ENCODE results near the gene RASSF6. TPM values are rescaled to one million over a fixed set of nuclear protein-coding genes. Genes with fewer than 3 reads are reported as not detected.
"Not testable (repeated sequence)": the region's sequence is repeated elsewhere in the genome, so short reads cannot be mapped to it uniquely, and the experiment has no call there.

The RASSF6 gene
- polyA plus RNA-seq, 6 donors from 2014 or later: 0.52 to 2.1 TPM; not detected in 4

DNA sequence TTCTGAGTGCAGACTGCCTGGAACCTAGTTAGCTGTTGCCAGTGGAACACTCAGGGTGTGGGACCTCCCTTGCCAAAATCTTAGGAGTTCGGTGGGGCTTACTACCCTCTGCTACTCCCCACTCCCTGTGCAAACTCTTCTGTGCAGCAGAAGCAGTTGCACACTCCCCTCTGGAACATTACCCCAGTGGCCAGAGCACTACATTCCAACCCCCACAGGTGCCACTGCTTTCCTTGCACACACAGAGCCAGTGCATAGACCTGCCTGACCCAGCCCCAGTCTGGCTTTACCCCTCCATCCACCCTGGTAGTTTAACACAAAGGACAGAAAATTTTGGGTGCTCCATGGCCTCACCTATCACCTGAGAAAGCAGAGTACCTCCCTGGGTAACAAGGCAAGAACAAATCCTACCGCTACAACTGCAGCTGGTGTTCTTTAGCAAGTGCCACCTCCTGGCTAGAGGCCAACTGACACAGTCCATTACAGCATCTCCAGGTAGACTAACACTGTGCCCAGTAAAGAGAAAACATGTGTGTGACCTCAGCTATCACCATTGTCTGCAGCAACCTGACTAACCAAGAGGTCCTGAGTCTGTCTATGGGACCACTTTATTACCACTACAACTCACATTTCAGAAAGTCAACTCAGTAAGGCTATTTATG, 11.5 kb upstream of the RASSF6 start:
- no peak for DNase-seq
- H3K36me3 Mint-ChIP-seq: peaks cover 0 to 6% of the 10 kb centered on the region in 2 donors
- ATAC-seq (ENCODE audit: low read depth in 2 of 2): no peak
- no peak overlapping the region for H3K4me3 Mint-ChIP-seq
- H3K4me1 Mint-ChIP-seq: no peaks in the 10 kb centered on the region
- peaks cover 9 to 17% (median 12%) of the 10 kb centered on the region in 3 donors for H3K27me3 Mint-ChIP-seq
- no peak overlapping the region for H3K27ac Mint-ChIP-seq
- peaks cover 0 to 10% (median 2%) of the 10 kb centered on the region in 7 donors for H3K9me3 Mint-ChIP-seq

DNA sequence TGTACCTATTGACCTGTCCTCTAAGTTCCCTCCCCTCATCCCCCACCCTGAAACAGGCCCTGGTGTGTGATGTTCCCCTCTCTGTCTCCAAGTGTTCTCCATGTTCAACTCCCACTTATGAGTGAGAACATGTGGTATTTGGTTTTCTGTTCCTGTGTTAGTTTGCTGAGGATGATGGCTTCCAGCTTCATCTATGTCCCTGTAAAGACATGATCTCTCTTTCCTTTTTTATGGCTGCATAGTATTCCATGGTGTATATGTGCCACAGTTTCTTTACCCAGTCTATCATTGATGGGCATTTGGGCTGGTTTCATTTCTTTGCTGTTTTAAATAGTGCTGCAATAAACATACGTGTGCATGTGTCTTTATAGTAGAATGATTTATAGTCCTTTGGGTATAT, 8.6 kb upstream of the RASSF6 start:
- not testable (repeated sequence) for H3K36me3 Mint-ChIP-seq; DNase-seq; H3K4me3 Mint-ChIP-seq; H3K4me1 Mint-ChIP-seq; ATAC-seq (ENCODE audit: low read depth in 2 of 2); H3K27ac Mint-ChIP-seq
- Mint-ChIP-seq H3K27me3 (peaks cover 9 to 16% (median 14%) of the 10 kb centered on the region in 3 donors), H3K9me3 (peaks cover 0 to 10% (median 2%) of the 10 kb centered on the region in 7 donors)

DNA sequence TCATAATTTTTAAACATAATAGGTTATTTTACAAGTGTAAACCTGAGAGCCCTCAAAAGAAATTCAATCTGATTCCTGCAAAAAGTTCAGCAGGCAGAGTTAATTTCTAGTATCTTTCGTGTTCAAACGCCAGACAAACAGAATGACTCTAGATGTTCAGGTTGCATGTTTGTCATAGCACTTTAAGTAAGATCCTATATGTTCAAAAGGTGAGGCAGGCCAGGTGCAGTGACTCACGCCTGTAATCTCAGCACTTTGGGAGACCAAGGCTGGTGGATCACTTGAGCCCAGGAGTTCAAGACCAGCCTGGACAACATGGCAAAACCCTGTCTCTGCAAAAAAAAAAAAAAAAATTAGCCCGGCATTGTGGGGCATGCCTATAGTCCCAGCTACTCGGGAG, 1.1 kb upstream of the RASSF6 start:
- ATAC-seq (ENCODE audit: low read depth in 2 of 2) (no peak), DNase-seq (no peak)
- peaks cover 8 to 12% (median 9%) of the 10 kb centered on the region in 3 donors for H3K4me1 Mint-ChIP-seq
- H3K27me3 Mint-ChIP-seq: peaks cover 11 to 29% (median 18%) of the 10 kb centered on the region in 3 donors
- H3K27ac Mint-ChIP-seq: no peak overlapping the region
- no peaks in the 10 kb centered on the region for H3K36me3 Mint-ChIP-seq
- no peak overlapping the region for H3K4me3 Mint-ChIP-seq
- no peaks in the 10 kb centered on the region for H3K9me3 Mint-ChIP-seq

DNA sequence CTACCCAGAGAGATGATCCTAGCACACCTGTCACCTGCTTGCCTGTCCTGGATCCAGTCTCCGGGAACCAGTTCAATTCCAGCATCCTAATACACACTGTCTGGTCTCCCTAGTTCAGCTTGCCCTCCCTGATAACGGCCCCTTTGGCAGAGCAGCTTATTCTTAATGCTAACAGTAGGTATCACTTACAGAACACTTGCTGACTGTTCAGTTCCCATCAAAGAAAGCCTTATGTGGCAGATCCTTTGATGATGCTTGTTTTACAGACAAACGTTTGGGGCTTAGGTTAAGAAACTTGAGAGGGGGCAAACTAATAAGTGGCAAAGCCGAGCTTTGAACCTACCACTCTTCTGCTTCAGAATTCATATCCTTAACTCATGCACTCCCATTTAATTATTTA, 890 bp downstream of the RASSF6 start:
- ATAC-seq (ENCODE audit: low read depth in 2 of 2): no peak
- Mint-ChIP-seq H3K4me3 (no peak overlapping the region), H3K36me3 (no peaks in the 10 kb centered on the region), H3K4me1 (peaks cover 8 to 12% (median 9%) of the 10 kb centered on the region in 3 donors), H3K27ac (no peak overlapping the region), H3K9me3 (no peaks in the 10 kb centered on the region), H3K27me3 (peaks cover 11 to 29% (median 18%) of the 10 kb centered on the region in 3 donors)
- DNase-seq: no peak

DNA sequence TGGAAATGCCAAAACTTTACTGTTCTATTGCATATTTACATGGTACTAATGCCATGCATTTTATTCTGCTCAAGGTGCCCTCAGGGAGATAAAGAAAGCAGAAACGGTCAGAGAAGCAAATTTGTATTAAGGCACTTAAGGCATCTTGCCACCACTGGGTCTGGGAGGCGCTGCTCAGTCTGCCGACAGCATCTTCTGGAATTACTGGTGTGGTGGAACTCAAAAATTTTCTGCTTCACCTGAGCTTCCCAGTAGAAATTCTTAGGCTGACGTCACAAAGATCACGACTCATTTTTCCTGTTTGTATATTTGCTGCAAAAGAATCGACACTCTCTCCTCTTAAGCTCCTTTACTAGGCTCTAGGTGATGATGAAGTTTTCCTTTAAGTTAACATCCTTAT, 3.0 kb downstream of the RASSF6 start:
- peaks cover 8 to 12% (median 9%) of the 10 kb centered on the region in 3 donors for H3K4me1 Mint-ChIP-seq
- H3K27me3 Mint-ChIP-seq: peaks cover 11 to 29% (median 18%) of the 10 kb centered on the region in 3 donors
- no peaks in the 10 kb centered on the region for H3K9me3 Mint-ChIP-seq
- DNase-seq (no peak), ATAC-seq (ENCODE audit: low read depth in 2 of 2) (no peak)
- H3K4me3 Mint-ChIP-seq: no peak overlapping the region
- no peaks in the 10 kb centered on the region for H3K36me3 Mint-ChIP-seq
- peak overlapping the region in 1 of 6 donors; percentile 34 for H3K27ac Mint-ChIP-seq

DNA sequence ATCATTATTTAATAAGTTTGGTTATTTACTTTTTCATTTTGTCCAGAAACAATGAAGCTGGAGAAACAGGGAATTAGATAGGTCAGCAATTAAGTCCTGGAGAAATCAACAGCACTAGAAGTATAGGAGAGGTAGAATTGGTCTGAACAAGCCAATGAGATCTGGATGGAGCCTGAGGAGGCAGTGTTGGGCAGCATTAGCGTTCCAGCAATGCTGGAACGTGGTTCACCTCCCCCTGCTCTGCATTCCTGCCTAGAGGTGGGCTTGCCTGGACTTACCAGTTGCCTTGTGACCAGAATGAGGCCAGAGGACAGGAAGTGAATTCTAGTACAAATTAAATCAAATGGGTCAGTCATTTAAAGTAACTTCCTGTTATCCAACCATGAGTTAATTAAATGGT, 4.6 kb downstream of the RASSF6 start:
- no peaks in the 10 kb centered on the region for H3K9me3 Mint-ChIP-seq
- H3K4me1 Mint-ChIP-seq: peaks cover 6 to 10% (median 8%) of the 10 kb centered on the region in 3 donors
- H3K36me3 Mint-ChIP-seq: no peaks in the 10 kb centered on the region
- DNase-seq (no peak), ATAC-seq (ENCODE audit: low read depth in 2 of 2) (no peak)
- no peak overlapping the region for H3K27ac Mint-ChIP-seq
- H3K4me3 Mint-ChIP-seq: no peak overlapping the region
- peaks cover 8 to 27% (median 17%) of the 10 kb centered on the region in 3 donors for H3K27me3 Mint-ChIP-seq

DNA sequence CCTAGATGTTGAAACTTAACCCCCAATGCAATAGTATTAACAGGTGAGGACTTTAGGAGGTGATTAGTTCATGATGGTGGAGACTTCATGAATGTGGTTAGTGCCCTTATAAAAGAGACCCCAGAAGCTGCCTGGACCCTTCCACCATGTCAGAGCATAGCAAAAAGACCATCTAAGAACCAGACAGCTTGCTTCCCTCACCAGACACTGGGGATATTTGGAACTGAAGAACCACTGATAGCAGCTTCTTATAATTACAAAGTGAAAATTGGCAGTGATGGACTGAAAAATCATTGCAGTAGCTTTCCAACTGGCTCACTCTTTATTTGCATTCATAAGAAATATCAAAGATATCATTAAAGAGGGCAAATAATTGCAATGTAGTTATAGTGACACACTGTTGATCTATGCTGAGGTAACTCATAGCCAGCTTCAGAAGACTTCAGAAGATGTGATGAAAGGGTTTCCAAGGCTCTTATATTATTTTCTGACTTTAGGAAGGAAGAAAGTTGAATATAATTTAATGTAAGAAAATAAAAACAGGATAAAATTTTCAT, 5.8 kb downstream of the RASSF6 start:
- Mint-ChIP-seq H3K27ac (no peak overlapping the region), H3K27me3 (peaks cover 0 to 15% (median 5%) of the 10 kb centered on the region in 3 donors), H3K36me3 (no peaks in the 10 kb centered on the region), H3K9me3 (no peaks in the 10 kb centered on the region), H3K4me3 (no peak overlapping the region), H3K4me1 (no peaks in the 10 kb centered on the region)
- ATAC-seq (ENCODE audit: low read depth in 2 of 2) (no peak), DNase-seq (no peak)

DNA sequence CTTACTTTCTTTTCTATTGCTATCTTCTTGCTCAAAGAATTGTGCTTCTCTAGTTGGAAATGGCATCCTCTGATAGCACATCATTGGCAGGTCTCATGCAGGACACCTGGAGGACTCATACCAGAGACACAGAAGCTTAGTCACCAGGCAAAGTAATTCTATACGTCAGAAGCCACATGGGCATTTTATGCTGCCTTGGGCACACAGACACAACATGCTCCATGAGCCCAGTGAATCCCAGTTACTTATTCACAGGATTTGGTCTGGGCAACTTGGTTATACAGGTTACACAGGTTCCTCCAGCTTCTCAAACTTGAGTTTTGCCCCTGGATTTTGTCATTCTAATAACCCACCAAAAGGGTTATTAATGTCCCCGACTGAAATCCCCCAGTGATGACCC, 7.1 kb downstream of the RASSF6 start:
- Mint-ChIP-seq H3K9me3 (no peaks in the 10 kb centered on the region), H3K27me3 (peaks cover 0 to 10% (median 0%) of the 10 kb centered on the region in 3 donors), H3K27ac (no peak overlapping the region), H3K36me3 (no peaks in the 10 kb centered on the region), H3K4me1 (no peaks in the 10 kb centered on the region), H3K4me3 (no peak overlapping the region)
- ATAC-seq (ENCODE audit: low read depth in 2 of 2) (no peak), DNase-seq (no peak)

DNA sequence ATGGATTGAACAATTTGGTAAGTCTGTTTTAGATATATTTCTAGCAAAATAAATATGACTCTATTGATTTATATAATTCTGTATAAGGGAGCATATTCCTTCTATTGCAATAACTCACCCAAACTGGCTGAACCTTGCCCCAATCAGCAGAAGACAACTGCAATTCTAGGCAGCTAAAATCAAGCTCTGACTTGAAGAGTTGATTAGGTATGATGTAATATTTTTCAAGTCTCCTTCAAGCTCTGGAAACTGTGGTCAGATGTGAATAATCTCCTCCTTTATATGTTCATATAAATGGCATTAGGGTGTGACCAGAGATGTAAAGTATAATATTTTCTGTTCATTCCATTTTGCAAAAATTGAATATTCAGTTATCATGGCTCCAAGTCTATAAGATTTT, 8.2 kb downstream of the RASSF6 start:
- no peak for DNase-seq
- no peaks in the 10 kb centered on the region for H3K36me3 Mint-ChIP-seq
- ATAC-seq (ENCODE audit: low read depth in 2 of 2): no peak
- H3K27ac Mint-ChIP-seq: no peak overlapping the region
- H3K4me1 Mint-ChIP-seq: peaks cover 5 to 8% (median 6%) of the 10 kb centered on the region in 3 donors
- no peak overlapping the region for H3K4me3 Mint-ChIP-seq
- no peaks in the 10 kb centered on the region for H3K9me3 Mint-ChIP-seq
- H3K27me3 Mint-ChIP-seq: peaks cover 0 to 10% (median 0%) of the 10 kb centered on the region in 3 donors

DNA sequence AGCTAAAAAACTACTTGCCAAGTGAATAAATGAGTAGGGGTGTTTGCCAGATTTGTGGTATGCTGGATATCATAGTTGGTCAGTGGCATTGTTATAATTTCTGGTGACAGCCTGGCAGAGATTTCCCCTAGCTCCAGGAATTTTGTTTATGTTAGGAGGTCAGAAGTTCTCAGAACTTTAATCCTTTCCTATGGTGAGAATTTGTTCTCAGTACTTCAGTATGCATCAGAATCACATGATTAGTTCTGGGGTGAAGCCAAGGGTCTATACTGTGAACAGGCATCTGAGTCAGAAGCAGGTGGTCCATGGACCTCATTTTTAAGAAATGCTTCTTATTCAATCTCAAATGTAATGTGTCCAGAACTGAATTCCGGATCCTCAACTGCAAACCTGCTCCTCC, 10.5 kb downstream of the RASSF6 start:
- no peak for DNase-seq
- peaks cover 17 to 23% (median 18%) of the 10 kb centered on the region in 3 donors for H3K4me1 Mint-ChIP-seq
- H3K9me3 Mint-ChIP-seq: no peaks in the 10 kb centered on the region
- no peak overlapping the region for H3K27ac Mint-ChIP-seq
- H3K4me3 Mint-ChIP-seq: no peak overlapping the region
- peaks cover 0 to 10% (median 0%) of the 10 kb centered on the region in 3 donors for H3K27me3 Mint-ChIP-seq
- ATAC-seq (ENCODE audit: low read depth in 2 of 2): no peak
- H3K36me3 Mint-ChIP-seq: no peaks in the 10 kb centered on the region

DNA sequence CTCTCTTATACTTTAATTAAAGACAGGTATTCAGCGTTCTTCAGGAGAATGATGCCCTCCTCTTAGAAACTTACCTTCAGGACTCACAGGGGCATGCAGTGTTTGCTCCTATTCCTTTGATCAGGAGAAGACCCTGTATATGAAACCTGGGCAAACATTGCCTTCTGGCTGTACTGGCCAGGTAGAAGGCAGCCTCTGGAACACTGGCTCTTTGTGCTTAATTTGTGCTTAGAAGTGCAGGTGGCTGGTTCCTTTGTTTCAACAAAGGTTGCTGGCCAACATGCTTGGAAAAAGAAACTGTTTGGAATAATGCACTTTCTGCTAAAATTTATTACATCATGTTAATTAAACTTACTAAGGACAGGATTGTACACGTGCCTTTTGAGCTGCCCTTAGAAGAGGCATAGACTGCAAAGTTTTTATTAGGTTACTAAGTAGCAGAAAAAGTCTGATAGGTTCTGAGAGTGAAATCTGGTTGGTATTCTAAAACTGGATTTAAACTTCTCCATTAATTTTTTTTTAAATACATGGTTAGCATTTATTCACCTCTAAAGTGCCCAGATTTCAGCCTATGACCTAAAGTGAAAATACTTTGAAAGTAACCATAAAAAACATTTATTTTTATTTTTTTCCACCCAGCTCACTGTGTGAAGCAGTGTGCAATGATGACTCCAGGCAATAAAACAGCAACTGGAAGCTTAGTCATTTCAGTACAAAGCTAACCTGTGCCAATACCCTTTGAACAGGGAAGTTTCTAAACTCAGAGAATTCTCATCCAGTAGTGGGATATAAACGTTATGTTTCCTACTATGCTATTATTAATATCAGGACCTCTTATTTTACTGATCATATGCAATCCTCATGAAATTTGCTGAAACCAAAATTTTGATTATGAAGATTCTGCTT, 11.3 kb downstream of the RASSF6 start:
- peaks cover 0 to 8% (median 0%) of the 10 kb centered on the region in 3 donors for H3K27me3 Mint-ChIP-seq
- H3K9me3 Mint-ChIP-seq: no peaks in the 10 kb centered on the region
- peaks cover 17 to 27% (median 22%) of the 10 kb centered on the region in 3 donors for H3K4me1 Mint-ChIP-seq
- peak overlapping the region in 1 of 8 donors; percentile 22 for H3K4me3 Mint-ChIP-seq
- DNase-seq (no peak), ATAC-seq (ENCODE audit: low read depth in 2 of 2) (no peak)
- no peaks in the 10 kb centered on the region for H3K36me3 Mint-ChIP-seq
- no peak overlapping the region for H3K27ac Mint-ChIP-seq

DNA sequence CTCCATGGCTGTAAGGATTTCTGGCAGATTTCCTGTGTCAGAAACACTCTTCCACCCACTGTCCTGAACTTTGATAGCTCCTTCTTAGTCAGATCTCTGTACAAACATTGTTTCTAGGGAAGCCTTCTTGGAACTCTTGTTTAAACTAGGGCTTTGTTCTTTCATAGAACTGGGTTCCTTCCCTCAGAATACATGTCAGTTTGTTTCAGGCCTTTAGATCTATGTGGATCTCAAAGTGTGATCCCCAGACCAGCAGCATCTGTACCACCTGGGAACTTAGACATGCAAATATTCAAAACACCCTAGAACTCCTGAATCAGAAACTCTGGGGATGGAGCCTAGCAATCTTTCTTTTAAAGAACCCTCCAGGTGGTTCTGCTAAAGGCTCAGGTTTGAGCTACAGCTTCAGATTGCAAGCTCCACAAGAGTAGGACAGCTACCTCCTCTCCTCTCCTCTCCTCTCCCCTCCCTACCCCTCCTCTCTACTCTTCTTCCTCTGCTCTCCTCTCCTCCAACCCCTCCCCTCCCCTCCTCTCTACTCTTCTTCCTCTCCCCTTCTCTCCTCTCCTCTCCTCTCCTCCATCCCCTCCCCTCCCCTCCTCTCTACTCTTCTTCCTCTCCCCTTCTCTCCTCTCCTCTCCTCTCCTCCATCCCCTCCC, 12.7 kb downstream of the RASSF6 start:
- Mint-ChIP-seq H3K36me3 (no peaks in the 10 kb centered on the region), H3K9me3 (no peaks in the 10 kb centered on the region), H3K27ac (peak overlapping the region in 4 of 6 donors; percentile 17 to 81 (median 40)), H3K4me3 (peak overlapping the region in 4 of 8 donors; percentile 38 to 82 (median 57)), H3K4me1 (peaks cover 17 to 36% (median 24%) of the 10 kb centered on the region in 3 donors), H3K27me3 (no peaks in the 10 kb centered on the region)
- ATAC-seq (ENCODE audit: low read depth in 2 of 2): no peak
- DNase-seq: no peak

DNA sequence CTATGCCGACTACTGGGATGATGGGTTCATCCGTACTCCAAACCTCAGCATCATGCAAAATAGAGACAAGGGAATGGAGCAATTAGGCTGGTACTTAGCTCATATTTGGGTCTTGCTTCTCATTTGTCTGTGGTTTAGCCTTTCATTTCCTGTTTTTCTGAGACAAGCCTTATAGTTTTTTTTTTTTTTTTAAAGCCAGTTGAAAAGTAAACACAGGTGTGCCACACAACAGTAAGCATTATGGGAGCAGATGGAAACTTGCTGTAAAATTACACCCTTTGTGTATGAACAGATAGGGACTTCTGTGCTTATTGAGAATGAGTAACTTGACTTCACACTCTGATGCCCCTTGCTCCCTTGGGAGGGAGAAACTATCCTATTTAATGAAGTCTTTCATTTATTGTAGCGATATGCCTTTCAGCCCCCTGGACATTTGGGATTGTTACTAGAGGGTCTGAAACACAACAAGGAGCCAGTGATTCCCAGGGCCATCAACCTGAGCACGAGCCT, 13.7 kb downstream of the RASSF6 start:
- DNase-seq (peak; percentile 16), ATAC-seq (ENCODE audit: low read depth in 2 of 2) (peak; percentile 42 to 57)
- Mint-ChIP-seq H3K4me3 (peak overlapping the region in 5 of 8 donors; percentile 1 to 82 (median 25)), H3K27ac (peak overlapping the region in 4 of 6 donors; percentile 53 to 81 (median 72)), H3K36me3 (no peaks in the 10 kb centered on the region), H3K9me3 (no peaks in the 10 kb centered on the region), H3K27me3 (no peaks in the 10 kb centered on the region), H3K4me1 (peaks cover 17 to 36% (median 24%) of the 10 kb centered on the region in 3 donors)

Measured in naive B cell (primary cell).